ENCODE measurements around the gene GPC6. TPM values are rescaled to one million over a fixed set of nuclear protein-coding genes. Genes with fewer than 3 reads are reported as not detected.

Gene GPC6
- total RNA-seq, 4 donors from 2014 or later = 2.7 to 5.7 (median 4.4) TPM

GRCh38 chr13:94174009-94174408 is 947.4 kb downstream of the GPC6 start:
- TF ChIP-seq EP300 (IDR thresholded peaks at IDR 0.05) (no peak), POLR2A (IDR thresholded peaks at IDR 0.05) (no peak), POLR2AphosphoS5 (IDR thresholded peaks at IDR 0.05) (no peak)
- TF ChIP-seq, protein P1, sequence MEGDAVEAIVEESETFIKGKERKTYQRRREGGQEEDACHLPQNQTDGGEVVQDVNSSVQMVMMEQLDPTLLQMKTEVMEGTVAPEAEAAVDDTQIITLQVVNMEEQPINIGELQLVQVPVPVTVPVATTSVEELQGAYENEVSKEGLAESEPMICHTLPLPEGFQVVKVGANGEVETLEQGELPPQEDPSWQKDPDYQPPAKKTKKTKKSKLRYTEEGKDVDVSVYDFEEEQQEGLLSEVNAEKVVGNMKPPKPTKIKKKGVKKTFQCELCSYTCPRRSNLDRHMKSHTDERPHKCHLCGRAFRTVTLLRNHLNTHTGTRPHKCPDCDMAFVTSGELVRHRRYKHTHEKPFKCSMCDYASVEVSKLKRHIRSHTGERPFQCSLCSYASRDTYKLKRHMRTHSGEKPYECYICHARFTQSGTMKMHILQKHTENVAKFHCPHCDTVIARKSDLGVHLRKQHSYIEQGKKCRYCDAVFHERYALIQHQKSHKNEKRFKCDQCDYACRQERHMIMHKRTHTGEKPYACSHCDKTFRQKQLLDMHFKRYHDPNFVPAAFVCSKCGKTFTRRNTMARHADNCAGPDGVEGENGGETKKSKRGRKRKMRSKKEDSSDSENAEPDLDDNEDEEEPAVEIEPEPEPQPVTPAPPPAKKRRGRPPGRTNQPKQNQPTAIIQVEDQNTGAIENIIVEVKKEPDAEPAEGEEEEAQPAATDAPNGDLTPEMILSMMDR (IDR thresholded peaks at IDR 0.05) = no peak
- no peaks in the 10 kb centered on the region for H3K9me3 ChIP-seq

DNA sequence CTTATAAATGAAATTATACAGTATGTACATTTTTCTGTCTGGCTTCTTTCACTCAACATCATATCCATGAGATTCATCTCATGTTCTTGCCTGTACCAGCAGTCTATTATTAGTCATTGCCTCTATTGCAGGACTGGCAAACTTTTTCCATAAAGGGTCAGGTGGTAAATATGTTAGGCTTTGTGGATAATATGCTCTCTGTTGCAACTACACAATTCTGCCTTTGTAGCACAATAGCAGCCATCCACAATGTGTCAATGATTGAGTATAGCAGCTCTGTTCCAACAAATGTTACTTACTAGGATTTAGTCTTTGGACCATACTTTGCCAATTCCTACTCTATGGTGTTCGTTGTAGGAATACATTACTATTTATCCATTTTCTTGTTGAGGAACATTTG is 948.5 kb downstream of the GPC6 start:
- no peak for TF ChIP-seq POLR2AphosphoS5 (IDR thresholded peaks at IDR 0.05)
- Histone ChIP-seq H3K9me3 (no peaks in the 10 kb centered on the region), H3K4me3 (no peak overlapping the region), H3K36me3 (no peaks in the 10 kb centered on the region), H3K4me1 (no peaks in the 10 kb centered on the region), H3K27ac (no peak overlapping the region), H3K27me3 (no peaks in the 10 kb centered on the region)
- DNase-seq (ENCODE audit: low spot score in 2 of 2) = no peak
- 91% methylated on average over 1 of the region's 1 CpG for WGBS

More at GRCh38 chr13:94174009-94174408, 947.4 kb downstream of the GPC6 start:
- no peak for DNase-seq (ENCODE audit: low spot score in 2 of 2)
- Histone ChIP-seq H3K27ac (no peak overlapping the region), H3K36me3 (no peaks in the 10 kb centered on the region), H3K27me3 (no peaks in the 10 kb centered on the region), H3K4me1 (no peaks in the 10 kb centered on the region), H3K4me3 (no peak overlapping the region)

GRCh38 chr13:94176561-94176960 is 950.0 kb downstream of the GPC6 start:
- no peak overlapping the region for H3K4me3 ChIP-seq
- DNase-seq (ENCODE audit: low spot score in 2 of 2) = no peak
- H3K27me3 ChIP-seq = no peaks in the 10 kb centered on the region
- H3K4me1 ChIP-seq = no peaks in the 10 kb centered on the region
- H3K9me3 ChIP-seq = no peaks in the 10 kb centered on the region
- H3K36me3 ChIP-seq = no peaks in the 10 kb centered on the region
- TF ChIP-seq POLR2AphosphoS5 (IDR thresholded peaks at IDR 0.05) (no peak), POLR2A (IDR thresholded peaks at IDR 0.05) (no peak), EP300 (IDR thresholded peaks at IDR 0.05) (no peak)
- TF ChIP-seq, protein P1 (IDR thresholded peaks at IDR 0.05) = no peak
- 53% methylated on average over 4 of the region's 4 CpGs for WGBS
- H3K27ac ChIP-seq = no peak overlapping the region

DNA sequence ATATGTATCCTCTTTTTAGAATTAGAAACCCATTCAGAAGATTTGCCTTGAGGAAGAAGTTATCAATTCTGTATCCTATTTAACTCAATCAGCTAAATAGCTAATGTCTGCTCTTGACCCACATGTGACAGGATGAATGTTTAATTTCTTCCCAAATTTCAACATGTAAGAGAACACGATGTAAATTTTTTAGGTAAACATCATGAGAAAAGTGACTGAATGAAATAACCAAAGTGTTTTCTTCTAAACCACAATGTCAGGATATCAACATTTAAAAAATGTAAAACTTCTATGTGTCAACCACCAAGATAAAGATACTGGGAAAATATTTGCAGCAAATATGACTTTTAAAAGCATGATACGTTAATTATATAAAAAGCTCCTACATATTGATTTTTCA is 950.4 kb downstream of the GPC6 start:
- TF ChIP-seq EP300 (IDR thresholded peaks at IDR 0.05) (no peak), POLR2AphosphoS5 (IDR thresholded peaks at IDR 0.05) (no peak)

DNA sequence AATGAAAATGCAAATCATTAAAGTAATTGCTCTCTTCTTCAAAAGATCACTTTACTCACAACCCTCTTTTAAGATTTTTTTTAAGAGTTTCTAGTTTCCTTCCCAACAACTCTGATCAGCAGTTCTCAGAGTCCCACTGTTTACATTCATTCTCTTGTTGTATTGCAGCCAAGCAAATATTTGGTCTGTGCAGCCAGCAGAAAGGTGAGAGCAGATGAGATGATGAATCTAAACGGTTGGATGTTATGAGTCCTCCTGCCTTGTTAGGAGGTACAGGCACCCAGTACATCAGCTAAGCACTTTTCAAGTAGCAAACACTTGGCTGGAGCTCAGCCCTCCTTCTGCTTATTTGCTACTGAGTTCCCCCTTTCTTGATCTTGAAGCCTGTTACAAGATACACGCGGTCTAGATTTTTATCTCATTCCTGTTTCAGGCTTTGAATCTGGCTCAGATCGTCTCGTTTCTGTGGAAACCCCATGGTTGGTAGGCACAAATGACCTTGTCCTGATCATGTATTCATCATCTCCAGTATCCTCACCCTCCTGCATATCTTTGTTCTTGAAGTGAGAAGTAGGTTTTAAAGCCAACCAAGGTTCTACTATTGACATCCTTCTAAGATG is 952.1 kb downstream of the GPC6 start:
- H3K36me3 ChIP-seq = no peaks in the 10 kb centered on the region
- H3K9me3 ChIP-seq = no peaks in the 10 kb centered on the region
- TF ChIP-seq, protein P1 (IDR thresholded peaks at IDR 0.05) = no peak
- TF ChIP-seq POLR2AphosphoS5 (IDR thresholded peaks at IDR 0.05) (no peak), EP300 (IDR thresholded peaks at IDR 0.05) (no peak), POLR2A (IDR thresholded peaks at IDR 0.05) (no peak)
- H3K4me3 ChIP-seq = no peak overlapping the region
- 51% methylated on average over 5 of the region's 5 CpGs for WGBS
- no peaks in the 10 kb centered on the region for H3K27me3 ChIP-seq
- H3K4me1 ChIP-seq = no peaks in the 10 kb centered on the region
- DNase-seq (ENCODE audit: low spot score in 2 of 2) = no peak
- H3K27ac ChIP-seq = no peak overlapping the region

More for the DNA sequence above, 950.4 kb downstream of the GPC6 start:
- H3K27ac ChIP-seq = no peak overlapping the region
- H3K4me3 ChIP-seq = no peak overlapping the region
- no peak for DNase-seq (ENCODE audit: low spot score in 2 of 2)
- H3K36me3 ChIP-seq = no peaks in the 10 kb centered on the region
- H3K27me3 ChIP-seq = no peaks in the 10 kb centered on the region
- H3K4me1 ChIP-seq = no peaks in the 10 kb centered on the region
- no peaks in the 10 kb centered on the region for H3K9me3 ChIP-seq
- 87% methylated on average over 2 of the region's 2 CpGs for WGBS

DNA sequence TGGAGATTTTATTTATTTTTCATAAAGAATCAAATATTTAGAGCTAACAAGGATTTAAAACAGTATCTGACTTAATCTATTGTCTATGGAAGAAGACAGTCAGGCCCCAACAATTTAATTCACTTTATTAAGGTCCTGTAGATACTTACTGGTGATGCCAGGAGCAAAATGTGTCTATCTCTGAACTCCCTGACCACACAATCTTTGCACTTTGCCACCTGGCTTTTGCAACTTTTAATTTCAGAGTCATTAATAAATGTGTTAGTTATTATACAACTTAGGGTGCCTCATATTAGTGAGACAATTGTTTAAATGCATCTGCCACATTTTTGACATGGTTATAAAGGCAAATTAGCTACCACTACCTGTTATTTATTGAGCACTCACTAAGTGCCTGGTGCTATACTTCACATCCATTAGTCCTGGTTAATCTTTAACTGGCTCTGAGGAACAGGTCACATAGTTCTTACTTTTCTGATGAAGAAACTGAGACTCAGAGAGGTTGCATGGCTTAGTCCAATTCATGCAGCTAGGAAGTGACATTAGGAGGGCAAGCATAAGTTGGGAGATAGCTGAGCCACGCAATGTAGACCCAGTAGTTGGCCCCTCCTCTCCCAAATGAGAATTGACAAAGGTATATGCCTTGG is 955.0 kb downstream of the GPC6 start:
- Histone ChIP-seq H3K9me3 (no peaks in the 10 kb centered on the region), H3K27ac (no peak overlapping the region), H3K27me3 (no peaks in the 10 kb centered on the region), H3K4me1 (no peaks in the 10 kb centered on the region), H3K4me3 (no peak overlapping the region), H3K36me3 (no peaks in the 10 kb centered on the region)
- DNase-seq (ENCODE audit: low spot score in 2 of 2) = no peak
- 100% methylated on average over 1 of the region's 1 CpG for WGBS
- no peak for TF ChIP-seq POLR2A (IDR thresholded peaks at IDR 0.05)
- TF ChIP-seq EP300 (IDR thresholded peaks at IDR 0.05) = no peak
- TF ChIP-seq, protein P1 (IDR thresholded peaks at IDR 0.05) = no peak
- no peak for TF ChIP-seq POLR2AphosphoS5 (IDR thresholded peaks at IDR 0.05)

Measured in suprapubic skin (tissue), 4 donors.